ENCODE measurements around the gene AMN. TPM values are rescaled to one million over a fixed set of nuclear protein-coding genes. Genes with fewer than 3 reads are reported as not detected.

The AMN gene
- total and polyA plus RNA-seq, 2 donors from 2014 or later, result 58.0 to 121 TPM

GRCh38 chr14:102907303-102907844 is 15.1 kb upstream of the AMN start:
- Histone ChIP-seq H3K4me3 (ENCODE audit: low read length in 3 of 3) (no peak overlapping the region), H3K4me1 (ENCODE audit: control insufficient read depth in 2 of 3, insufficient read depth in 2 of 3, low read depth in 1 of 3, low read length in 3 of 3) (no peaks in the 10 kb centered on the region), H3K9me3 (ENCODE audit: control insufficient read depth in 2 of 3, insufficient read depth in 1 of 3, low read length in 3 of 3) (no peaks in the 10 kb centered on the region), H3K36me3 (ENCODE audit: control insufficient read depth in 2 of 3, insufficient read depth in 3 of 3, low read length in 3 of 3) (peaks cover 2 to 4% (median 2%) of the 10 kb centered on the region in 3 donors), H3K27me3 (ENCODE audit: control insufficient read depth, insufficient read depth, low read length) (no peaks in the 10 kb centered on the region), H3K27ac (ENCODE audit: low read depth in 2 of 2, low read length in 2 of 2) (no peak overlapping the region), H3K9ac (ENCODE audit: low read length in 3 of 3) (no peak overlapping the region)
- FAIRE-seq, result no peak
- TF ChIP-seq CTCF (IDR thresholded peaks at IDR 0.05; ENCODE audit: borderline replicate concordance, extremely low read depth, insufficient read depth), result no peak
- intact Hi-C loops (cut with DNase I), result no loop called here
- DNase-seq, result peak in 1 of 5 donors; percentile 79

GRCh38 chr14:102907980-102908730 is 14.3 kb upstream of the AMN start:
- DNase-seq (peak in 1 of 5 donors; percentile 45), FAIRE-seq (no peak)
- TF ChIP-seq CTCF (IDR thresholded peaks at IDR 0.05; ENCODE audit: borderline replicate concordance, extremely low read depth, insufficient read depth), result no peak
- Histone ChIP-seq H3K27ac (ENCODE audit: low read depth in 2 of 2, low read length in 2 of 2) (no peak overlapping the region), H3K4me3 (ENCODE audit: low read length in 3 of 3) (no peak overlapping the region), H3K9ac (ENCODE audit: low read length in 3 of 3) (no peak overlapping the region), H3K9me3 (ENCODE audit: control insufficient read depth in 2 of 3, insufficient read depth in 1 of 3, low read length in 3 of 3) (no peaks in the 10 kb centered on the region), H3K36me3 (ENCODE audit: control insufficient read depth in 2 of 3, insufficient read depth in 3 of 3, low read length in 3 of 3) (peaks cover 2 to 4% (median 2%) of the 10 kb centered on the region in 3 donors), H3K4me1 (ENCODE audit: control insufficient read depth in 2 of 3, insufficient read depth in 2 of 3, low read depth in 1 of 3, low read length in 3 of 3) (no peaks in the 10 kb centered on the region), H3K27me3 (ENCODE audit: control insufficient read depth, insufficient read depth, low read length) (no peaks in the 10 kb centered on the region)
- intact Hi-C loops (cut with DNase I), result no loop called here

GRCh38 chr14:102908766-102909455 is 13.6 kb upstream of the AMN start:
- Histone ChIP-seq H3K27ac (ENCODE audit: low read depth in 2 of 2, low read length in 2 of 2) (no peak overlapping the region), H3K9me3 (ENCODE audit: control insufficient read depth in 2 of 3, insufficient read depth in 1 of 3, low read length in 3 of 3) (no peaks in the 10 kb centered on the region), H3K9ac (ENCODE audit: low read length in 3 of 3) (no peak overlapping the region), H3K27me3 (ENCODE audit: control insufficient read depth, insufficient read depth, low read length) (no peaks in the 10 kb centered on the region), H3K36me3 (ENCODE audit: control insufficient read depth in 2 of 3, insufficient read depth in 3 of 3, low read length in 3 of 3) (peaks cover under 1 to 2% (median 2%) of the 10 kb centered on the region in 3 donors), H3K4me1 (ENCODE audit: control insufficient read depth in 2 of 3, insufficient read depth in 2 of 3, low read depth in 1 of 3, low read length in 3 of 3) (no peaks in the 10 kb centered on the region), H3K4me3 (ENCODE audit: low read length in 3 of 3) (no peak overlapping the region)
- DNase-seq (peak in 1 of 5 donors; percentile 34), FAIRE-seq (no peak)
- TF ChIP-seq CTCF (IDR thresholded peaks at IDR 0.05; ENCODE audit: borderline replicate concordance, extremely low read depth, insufficient read depth), result no peak
- intact Hi-C loops (cut with DNase I), result no loop called here

Data from kidney (tissue), 14 donors.